ENCODE results near the gene CFD. TPM values are rescaled to one million over a fixed set of nuclear protein-coding genes. Genes with fewer than 3 reads are reported as not detected.

CFD gene
- total and polyA plus RNA-seq, 8 donors: 36.6 to 1,275 (median 129) TPM

- intact Hi-C loops (cut with DNase I; ENCODE audit: low total_unique reads): no loop called here
Measured at GRCh38 chr19:863315-863620, 3.8 kb downstream of the CFD start.

DNA sequence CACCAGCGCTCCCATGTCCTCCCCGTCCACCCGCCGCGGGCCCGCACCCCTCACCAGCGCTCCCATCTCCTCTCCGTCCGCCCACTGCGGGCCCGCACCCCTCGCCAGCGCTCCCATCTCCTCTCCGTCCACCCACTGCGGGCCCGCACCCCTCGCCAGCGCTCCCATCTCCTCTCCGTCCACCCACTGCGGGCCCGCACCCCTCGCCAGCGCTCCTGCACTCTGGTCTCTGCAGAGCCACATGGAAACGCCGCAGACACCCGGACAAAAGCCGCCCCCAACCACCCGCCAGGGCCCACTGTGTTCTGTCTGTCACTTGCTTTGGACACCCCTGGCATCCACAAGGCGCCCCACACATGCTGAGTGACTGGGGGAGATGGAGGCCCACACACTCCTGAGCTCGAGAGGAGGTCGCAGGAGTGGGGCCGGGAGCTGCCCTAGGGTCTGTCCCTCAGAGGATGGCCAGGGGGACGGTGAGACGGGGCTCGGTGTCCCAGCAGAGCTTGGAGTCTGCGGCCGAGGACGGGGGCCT lies 7.4 kb downstream of the CFD start:
- Histone ChIP-seq H3K4me3 (no peak overlapping the region), H3K36me3 (peaks cover 16 to 46% (median 43%) of the 10 kb centered on the region in 4 donors), H3K27me3 (peaks cover 0 to 13% (median 0%) of the 10 kb centered on the region in 3 donors), H3K27ac (no peak overlapping the region), H3K4me1 (peaks cover 20 to 61% (median 41%) of the 10 kb centered on the region in 4 donors), H3K9me3 (no peaks in the 10 kb centered on the region)
- no peak for DNase-seq
- 78 to 92% (median 88%) methylated on average over 33 to 38 of the region's 38 CpGs for WGBS, 5 donors
- intact Hi-C loops (cut with DNase I; ENCODE audit: low total_unique reads): loop anchor here (5.0 kb wide), 1 partner anchor 50 kb away; the partner anchor contains the start of gene KISS1R
- no peak for TF ChIP-seq POLR2A (IDR thresholded peaks at IDR 0.05)
- TF ChIP-seq POLR2AphosphoS5 (IDR thresholded peaks at IDR 0.05): no peak
- TF ChIP-seq, protein P1, sequence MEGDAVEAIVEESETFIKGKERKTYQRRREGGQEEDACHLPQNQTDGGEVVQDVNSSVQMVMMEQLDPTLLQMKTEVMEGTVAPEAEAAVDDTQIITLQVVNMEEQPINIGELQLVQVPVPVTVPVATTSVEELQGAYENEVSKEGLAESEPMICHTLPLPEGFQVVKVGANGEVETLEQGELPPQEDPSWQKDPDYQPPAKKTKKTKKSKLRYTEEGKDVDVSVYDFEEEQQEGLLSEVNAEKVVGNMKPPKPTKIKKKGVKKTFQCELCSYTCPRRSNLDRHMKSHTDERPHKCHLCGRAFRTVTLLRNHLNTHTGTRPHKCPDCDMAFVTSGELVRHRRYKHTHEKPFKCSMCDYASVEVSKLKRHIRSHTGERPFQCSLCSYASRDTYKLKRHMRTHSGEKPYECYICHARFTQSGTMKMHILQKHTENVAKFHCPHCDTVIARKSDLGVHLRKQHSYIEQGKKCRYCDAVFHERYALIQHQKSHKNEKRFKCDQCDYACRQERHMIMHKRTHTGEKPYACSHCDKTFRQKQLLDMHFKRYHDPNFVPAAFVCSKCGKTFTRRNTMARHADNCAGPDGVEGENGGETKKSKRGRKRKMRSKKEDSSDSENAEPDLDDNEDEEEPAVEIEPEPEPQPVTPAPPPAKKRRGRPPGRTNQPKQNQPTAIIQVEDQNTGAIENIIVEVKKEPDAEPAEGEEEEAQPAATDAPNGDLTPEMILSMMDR (IDR thresholded peaks at IDR 0.05): no peak
- TF ChIP-seq EP300 (IDR thresholded peaks at IDR 0.05): no peak

More at GRCh38 chr19:863315-863620, 3.8 kb downstream of the CFD start:
- peaks cover 29 to 58% (median 44%) of the 10 kb centered on the region in 4 donors for H3K4me1 ChIP-seq
- peak overlapping the region in 3 of 5 donors; percentile 24 to 41 (median 32) for H3K27ac ChIP-seq
- DNase-seq: no peak
- TF ChIP-seq, protein P1 (IDR thresholded peaks at IDR 0.05): no peak
- peaks cover 8 to 13% (median 10%) of the 10 kb centered on the region in 4 donors for H3K36me3 ChIP-seq
- peaks cover 0 to 49% (median 28%) of the 10 kb centered on the region in 3 donors for H3K27me3 ChIP-seq
- no peaks in the 10 kb centered on the region for H3K9me3 ChIP-seq
- H3K4me3 ChIP-seq: peak overlapping the region in 2 of 4 donors; percentile 25 to 28
- 71 to 80% (median 72%) methylated on average over 7 of the region's 7 CpGs for WGBS, 5 donors

- Histone ChIP-seq H3K4me3 (no peak overlapping the region), H3K9me3 (no peaks in the 10 kb centered on the region), H3K4me1 (peaks cover 25 to 61% (median 41%) of the 10 kb centered on the region in 4 donors), H3K36me3 (peaks cover 16 to 51% (median 45%) of the 10 kb centered on the region in 4 donors), H3K27ac (no peak overlapping the region), H3K27me3 (peaks cover 0 to 8% (median 0%) of the 10 kb centered on the region in 3 donors)
- DNase-seq: peak in 1 of 2 donors; percentile 24
- 69 to 85% (median 79%) methylated on average over 14 to 16 of the region's 16 CpGs for WGBS, 5 donors
- TF ChIP-seq POLR2AphosphoS5 (IDR thresholded peaks at IDR 0.05) (no peak), POLR2A (IDR thresholded peaks at IDR 0.05) (no peak), EP300 (IDR thresholded peaks at IDR 0.05) (no peak)
- TF ChIP-seq, protein P1 (IDR thresholded peaks at IDR 0.05): no peak
- intact Hi-C loops (cut with DNase I; ENCODE audit: low total_unique reads): loop anchor here (5.0 kb wide), 1 partner anchor 50 kb away; the partner anchor contains the start of gene KISS1R
Measured at GRCh38 chr19:867301-867793, 7.9 kb downstream of the CFD start.

GRCh38 chr19:867855-868457 lies 8.5 kb downstream of the CFD start:
- 93 to 97% (median 94%) methylated on average over 33 to 39 of the region's 39 CpGs for WGBS, 5 donors
- intact Hi-C loops (cut with DNase I; ENCODE audit: low total_unique reads): loop anchor here (5.0 kb wide), 1 partner anchor 49 kb away; the partner anchor contains the start of gene KISS1R

More at GRCh38 chr19:867855-868457, 8.5 kb downstream of the CFD start:
- peaks cover 22 to 59% (median 40%) of the 10 kb centered on the region in 4 donors for H3K4me1 ChIP-seq
- peaks cover 16 to 53% (median 46%) of the 10 kb centered on the region in 4 donors for H3K36me3 ChIP-seq
- H3K27me3 ChIP-seq: peaks cover 0 to 2% (median 0%) of the 10 kb centered on the region in 3 donors
- no peak for DNase-seq
- TF ChIP-seq, protein P1 (IDR thresholded peaks at IDR 0.05): no peak
- TF ChIP-seq EP300 (IDR thresholded peaks at IDR 0.05) (no peak), POLR2AphosphoS5 (IDR thresholded peaks at IDR 0.05) (no peak), POLR2A (IDR thresholded peaks at IDR 0.05) (no peak)
- no peaks in the 10 kb centered on the region for H3K9me3 ChIP-seq
- peak overlapping the region in 2 of 5 donors; percentile 85 to 90 for H3K27ac ChIP-seq
- no peak overlapping the region for H3K4me3 ChIP-seq
